HCEC 1CT (cell line): ENCODE data around the gene UBP1.
"Not testable (repeated sequence)": the region's sequence is repeated elsewhere in the genome, so short reads cannot be mapped to it uniquely, and the experiment has no call there.

Experiments used
- DNase-seq: peaks from one replicate; pipeline ENCODE4 v3.0.0-alpha.2; 2017

UBP1 gene

DNA sequence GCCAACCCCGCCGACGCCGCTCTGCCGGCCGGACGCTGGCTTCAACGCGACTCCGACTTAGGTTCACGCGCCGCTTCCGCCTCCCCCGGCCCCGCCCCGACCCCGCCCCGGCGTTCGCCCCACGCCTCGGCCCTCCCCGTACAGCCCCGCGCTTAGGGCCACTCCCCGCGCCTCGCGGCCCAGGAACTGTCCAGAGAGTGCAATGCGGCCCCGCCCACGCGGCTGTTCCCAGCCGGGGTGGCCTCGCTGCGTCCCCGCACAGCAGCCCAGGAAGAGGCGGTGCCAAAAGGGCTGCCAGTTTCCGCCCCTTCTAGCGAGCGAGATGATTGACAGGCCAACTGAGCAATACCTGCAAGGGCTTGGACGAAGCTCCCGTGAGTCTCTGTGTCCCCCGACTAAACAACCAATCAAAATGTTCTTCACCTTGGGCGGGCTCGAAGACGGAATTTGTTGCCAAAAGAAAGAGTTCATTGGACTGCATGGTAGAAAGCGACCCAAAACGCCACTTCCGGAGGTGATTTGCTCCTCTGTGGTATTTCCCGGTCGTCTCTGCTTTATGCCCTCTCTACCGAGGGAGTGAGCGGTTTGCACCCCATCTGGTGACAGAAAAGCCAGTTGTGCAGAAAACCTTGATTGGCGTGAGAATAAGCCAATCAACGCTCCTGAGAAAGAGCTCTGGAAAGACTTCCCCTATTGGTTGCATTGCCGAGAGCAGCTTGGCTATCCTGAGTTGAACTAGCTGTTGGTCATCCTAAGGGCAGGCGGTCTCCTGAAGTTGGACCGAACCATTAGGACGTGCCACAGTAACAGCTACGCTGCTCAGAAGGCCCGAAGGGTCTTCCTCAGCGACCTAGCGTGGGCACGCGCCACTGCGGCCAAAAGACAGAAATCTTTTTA, at the start of gene UBP1:
Gene UBP1, minus strand, starts transcription at position 78 of the 897 bp plus-strand sequence. CDS start 557 bp downstream, outside the sequence.
- peak; percentile 100 for DNase-seq

DNA sequence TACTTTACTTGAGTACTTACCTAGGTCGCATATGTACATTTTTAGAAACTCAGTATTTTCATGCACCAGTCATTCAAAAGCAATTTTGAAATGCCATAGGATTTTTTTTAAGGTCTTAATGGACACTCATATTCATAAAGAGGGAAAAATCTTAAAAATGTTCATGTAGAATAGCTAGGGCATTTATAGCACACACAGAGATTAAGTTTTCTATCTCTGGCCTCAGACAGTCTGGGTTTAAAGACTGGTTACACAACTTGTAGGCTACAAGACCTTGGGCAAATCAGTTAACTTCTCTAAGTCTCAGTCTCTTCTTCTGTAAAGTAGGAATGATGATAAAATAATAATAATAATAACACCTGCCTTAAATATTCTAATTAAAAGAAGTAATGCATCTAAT, 48.5 kb upstream of the UBP1 start:
- DNase-seq: no peak

DNA sequence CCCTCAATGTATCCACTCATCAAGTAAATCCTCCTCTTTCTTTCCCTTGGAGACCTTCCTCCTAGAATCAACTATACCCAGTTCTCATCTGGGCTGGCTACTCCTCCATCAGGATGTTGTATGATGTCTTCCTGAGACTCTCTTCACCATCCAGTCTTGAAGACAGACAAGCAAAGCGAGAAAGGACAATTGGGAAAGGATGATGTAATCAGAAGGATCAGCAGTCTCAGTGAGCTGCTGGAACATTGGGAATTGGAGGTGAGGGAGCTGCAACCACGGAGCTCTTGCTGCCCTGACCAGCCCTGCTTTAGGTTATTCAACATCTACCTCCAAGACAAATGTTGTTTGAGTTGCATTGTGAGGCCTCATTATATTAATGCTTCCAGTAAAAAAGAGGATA, 48.0 kb upstream of the UBP1 start:
- no peak for DNase-seq

DNA sequence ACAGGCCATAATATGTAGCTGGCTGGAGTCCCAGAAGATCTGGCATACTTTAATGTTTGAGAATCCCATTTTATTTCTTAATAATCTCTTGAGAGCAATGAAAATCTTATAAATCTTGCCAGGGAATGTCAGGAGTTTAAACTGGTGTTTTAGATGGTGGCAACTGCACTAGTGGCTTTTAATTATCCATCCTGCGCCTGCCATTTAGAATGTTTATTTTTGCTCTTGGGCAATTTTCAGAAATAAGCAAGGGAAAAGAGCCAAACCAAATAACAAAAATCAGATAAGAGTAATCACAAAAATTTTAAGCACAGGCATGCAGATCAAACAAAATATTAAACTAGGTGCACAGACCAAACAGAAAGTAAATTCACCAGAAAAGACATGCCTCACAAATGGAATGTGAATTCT, 41.9 kb upstream of the UBP1 start:
- no peak for DNase-seq

DNA sequence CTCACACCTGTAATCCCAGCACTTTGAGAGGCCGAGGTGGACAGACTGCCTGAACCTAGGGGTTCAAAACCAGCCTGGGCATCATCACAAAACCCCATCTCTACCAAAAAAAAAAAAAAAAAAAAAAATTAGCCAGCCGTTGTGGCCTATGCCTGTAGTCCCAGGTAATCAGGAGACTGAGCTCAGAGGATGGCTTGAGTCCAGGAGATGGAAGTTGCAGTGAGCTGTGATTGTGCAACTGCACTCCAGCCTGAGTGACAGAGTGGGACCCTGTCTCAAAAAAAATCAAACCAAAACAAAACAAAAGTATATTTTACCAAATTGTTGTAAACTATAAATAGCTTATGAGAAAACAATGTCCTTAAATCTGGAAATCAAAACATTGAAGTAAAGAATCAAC, 34.7 kb upstream of the UBP1 start:
- no peak for DNase-seq

- no peak for DNase-seq
Measured at GRCh38 chr3:33473813-33474212, 33.6 kb upstream of the UBP1 start.

- no peak for DNase-seq
Measured at GRCh38 chr3:33467786-33468185, 27.6 kb upstream of the UBP1 start.

DNA sequence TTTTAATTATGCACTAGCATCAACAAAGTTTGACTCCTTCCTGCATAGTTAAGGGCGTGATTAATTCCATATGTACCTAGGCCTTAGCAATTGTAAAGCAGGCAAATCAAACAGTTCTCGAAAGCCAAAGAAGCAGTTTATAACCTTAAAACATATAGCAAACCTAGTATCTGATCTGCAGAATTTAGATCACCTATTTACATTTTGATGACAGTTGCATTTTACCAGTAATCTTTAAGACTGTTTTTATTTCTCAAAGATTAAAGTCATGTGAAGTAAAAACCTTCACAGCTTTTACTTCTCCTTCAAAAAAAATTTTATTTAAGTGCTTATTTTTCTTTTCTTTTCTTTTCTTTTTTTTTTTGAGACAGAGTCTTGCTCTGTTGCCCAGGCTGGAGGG, 20.9 kb upstream of the UBP1 start:
- DNase-seq: no peak

DNA sequence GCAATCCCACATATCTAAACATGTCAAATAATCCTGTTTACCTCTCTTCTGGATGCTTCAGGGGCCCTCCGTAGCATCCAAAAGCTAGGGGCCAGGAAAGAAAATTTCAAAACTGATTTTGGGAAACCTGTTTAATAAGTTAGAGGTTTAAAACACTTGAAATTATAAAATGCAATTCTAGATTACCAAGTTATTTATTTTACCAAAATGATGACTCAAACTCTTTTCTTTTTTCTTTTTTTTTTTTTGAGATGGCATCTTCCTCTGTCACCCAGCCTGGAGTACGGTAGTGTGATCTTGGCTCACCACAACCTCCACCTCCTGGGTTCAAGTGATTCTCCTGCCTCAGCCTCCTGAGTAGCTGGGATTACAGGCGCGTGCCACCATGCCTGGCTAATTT, 19.4 kb upstream of the UBP1 start:
- DNase-seq: not testable (repeated sequence)

- DNase-seq: no peak
Measured at GRCh38 chr3:33458446-33458845, 18.2 kb upstream of the UBP1 start.

DNA sequence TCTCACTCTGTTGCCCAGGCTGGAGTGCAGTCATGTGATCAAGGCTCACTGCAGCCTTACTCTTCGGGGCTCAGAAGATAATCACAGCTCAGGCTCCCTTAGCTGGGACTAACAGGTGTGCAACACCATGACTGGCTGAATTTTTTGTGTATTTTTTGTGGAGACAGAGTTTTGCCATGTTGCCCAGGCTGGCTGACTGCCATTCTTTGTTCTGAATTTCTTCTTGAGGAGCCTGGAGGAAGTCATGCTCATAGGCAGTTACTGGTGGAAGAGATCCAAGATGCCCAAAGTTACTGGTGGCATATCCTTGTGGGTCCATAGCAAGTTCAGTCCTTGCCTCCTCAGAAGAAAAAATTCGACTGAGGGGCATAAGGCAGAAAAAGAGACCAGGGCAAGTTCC, 16.6 kb upstream of the UBP1 start:
- no peak for DNase-seq

DNA sequence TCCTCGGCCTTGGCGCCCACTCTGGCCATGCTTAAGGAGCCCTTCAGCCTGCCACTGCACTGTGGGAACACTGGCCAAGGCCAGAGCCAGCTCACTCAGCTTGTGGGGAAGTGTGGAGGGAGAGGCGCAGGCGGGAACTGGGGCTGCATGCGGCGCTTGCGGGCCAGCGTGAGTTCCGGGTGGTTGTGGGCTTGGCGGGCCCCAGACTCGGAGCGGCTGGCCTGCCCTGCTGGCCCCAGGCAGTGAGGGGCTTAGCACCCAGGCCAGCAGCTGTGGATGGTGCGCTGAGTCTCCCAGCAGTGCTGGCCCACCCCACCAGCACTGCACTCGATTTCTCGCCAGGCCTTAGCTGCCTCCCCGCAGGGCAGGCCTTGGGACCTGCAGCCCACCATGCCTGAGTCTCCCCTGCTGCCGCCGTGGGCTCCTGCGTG, 13.1 kb upstream of the UBP1 start:
- DNase-seq: no peak

- DNase-seq: not testable (repeated sequence)
Measured at GRCh38 chr3:33451994-33452393, 11.8 kb upstream of the UBP1 start.

DNA sequence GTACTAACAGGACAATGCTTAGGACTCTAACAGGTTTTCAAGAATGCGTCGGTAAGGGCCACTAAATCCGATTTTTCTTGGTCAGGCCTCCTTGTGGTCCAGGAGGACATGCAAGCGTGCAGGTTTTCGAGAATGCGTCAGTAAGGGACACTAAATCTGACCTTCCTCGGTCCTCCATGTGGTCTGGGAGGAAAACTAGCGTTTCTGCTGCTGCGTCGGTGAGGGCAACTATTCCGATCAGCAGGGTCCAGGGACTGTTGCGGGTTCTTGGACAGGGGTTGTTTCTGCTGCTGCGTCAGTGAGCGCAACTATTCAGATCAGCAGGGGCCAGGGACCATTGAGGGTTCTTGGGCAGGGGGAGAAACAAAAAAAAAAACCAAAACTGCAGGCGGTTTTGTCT, 7.8 kb upstream of the UBP1 start:
- no peak for DNase-seq

DNA sequence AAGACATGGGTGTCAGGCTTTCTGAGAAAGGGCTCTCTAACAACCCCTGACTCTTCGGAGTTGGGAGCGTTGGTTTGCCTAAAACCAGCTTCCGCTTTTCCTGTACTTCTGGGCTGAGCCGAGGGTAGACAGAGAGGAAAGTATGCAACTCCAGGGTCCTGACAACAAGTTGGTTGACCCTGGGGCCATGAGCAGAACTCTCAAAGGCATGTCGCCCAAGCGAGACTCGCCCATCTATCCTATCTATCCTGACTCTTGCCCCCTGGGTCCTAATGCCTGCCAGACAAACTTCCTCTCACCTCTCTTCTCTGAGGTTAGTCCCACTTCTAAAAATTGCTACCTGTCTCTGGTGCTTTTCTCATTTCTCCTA, 7.0 kb upstream of the UBP1 start:
- not testable (repeated sequence) for DNase-seq

DNA sequence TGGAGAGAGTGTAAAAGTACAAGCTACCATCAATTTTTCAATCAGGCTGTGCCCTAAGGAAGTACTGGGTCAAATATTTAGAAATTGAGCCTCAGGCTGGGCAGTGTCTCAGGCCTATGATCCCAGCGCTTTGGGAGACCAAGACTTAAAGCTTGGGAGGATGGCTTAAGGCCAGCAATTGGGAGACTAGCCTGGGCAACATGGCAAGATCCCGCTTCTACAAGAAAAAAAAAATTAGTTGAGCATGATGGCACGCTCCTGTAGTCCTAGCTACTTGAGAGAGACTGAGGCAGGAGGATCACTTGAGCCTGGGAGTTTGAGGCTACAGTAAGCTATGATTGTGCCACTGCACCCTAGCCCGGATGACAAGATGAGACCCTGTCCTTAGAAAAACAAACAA, 2.0 kb upstream of the UBP1 start:
- no peak for DNase-seq

DNA sequence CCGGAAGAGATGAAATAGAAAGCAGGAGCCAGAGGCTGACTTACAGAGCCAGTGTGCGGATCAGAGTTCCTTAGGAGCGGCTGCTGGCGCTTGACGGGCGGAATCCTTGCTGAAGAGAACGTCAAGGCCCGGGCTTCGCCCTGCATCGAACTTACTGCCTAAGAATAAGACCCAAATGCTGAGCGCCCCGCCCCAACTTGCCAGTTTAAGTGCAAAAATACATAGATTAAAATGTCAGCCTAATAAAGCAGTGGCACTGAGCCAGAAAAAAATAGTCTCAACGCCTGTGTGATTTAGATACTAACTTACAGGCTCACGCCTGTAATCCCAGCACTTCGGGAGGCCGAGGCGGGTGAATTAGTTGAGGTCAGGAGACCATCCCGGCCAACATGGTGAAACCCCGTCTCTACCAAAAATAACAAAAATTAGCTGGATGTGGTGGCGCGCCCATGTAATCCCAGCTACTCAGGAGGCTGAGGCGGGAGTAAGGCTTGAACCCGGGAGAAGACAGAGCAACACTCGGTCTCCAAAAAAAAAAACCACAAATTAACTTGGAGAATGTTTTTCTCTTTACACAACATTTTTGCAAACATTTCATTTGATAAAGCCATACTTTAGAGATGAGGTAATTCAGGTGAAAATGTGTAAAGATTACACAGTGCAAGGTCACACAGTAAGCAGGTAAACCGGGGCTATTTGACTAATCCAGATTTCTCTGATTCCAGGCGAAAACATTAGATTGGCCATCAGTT, 1.2 kb upstream of the UBP1 start:
- no peak for DNase-seq

- peak; percentile 66 for DNase-seq
Measured at GRCh38 chr3:33439546-33440327, 468 bp downstream of the UBP1 start.

DNA sequence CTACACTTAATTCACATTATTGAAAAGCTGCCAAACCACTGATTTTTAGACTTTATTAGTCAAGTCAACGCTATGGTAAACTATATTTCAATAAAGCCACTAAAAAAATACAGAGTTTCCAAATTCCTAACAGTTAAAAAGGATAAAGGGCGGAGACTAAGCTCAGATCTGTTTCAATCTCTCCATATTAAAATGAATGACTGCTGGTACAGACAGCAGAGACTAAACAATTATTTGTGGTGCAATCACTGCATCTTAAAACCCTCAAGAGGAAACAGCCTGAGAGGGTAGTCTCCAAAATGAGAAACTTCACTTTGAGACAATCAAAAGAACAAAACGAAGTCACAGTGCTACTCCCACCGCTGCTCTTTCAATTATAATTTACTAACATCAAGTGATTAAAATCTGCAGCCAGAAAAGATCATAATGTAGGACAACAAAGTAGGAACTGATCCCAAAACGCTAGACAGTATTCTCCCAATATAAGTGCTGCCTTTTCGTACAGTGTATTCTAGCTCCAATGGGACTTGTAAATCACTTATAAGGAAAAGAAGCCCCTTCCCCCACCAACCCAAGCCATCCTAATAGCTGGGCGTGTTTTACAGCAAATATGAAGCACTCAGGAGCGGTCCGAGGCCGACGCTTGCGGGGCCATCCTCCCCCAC, 1.2 kb downstream of the UBP1 start:
- peak; percentile 24 for DNase-seq

DNA sequence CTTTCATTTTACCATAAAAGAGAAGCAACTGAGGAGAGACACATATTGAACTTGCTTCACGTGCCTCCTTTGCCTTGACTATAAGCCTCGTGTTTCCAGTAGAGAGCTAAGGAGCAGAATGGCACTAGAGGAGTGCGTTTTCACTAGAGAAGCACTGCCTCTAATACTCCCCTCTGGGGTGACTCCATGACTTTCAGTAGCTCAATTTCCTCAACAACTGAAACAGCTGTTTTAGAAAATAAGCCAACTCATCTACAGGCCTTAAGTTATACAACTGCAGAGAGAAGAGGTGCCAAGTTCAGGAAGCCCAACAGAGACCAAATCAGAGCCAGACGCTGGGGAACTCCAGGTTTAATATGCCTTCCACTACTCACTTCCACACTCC, 1.9 kb downstream of the UBP1 start:
- peak; percentile 52 for DNase-seq

DNA sequence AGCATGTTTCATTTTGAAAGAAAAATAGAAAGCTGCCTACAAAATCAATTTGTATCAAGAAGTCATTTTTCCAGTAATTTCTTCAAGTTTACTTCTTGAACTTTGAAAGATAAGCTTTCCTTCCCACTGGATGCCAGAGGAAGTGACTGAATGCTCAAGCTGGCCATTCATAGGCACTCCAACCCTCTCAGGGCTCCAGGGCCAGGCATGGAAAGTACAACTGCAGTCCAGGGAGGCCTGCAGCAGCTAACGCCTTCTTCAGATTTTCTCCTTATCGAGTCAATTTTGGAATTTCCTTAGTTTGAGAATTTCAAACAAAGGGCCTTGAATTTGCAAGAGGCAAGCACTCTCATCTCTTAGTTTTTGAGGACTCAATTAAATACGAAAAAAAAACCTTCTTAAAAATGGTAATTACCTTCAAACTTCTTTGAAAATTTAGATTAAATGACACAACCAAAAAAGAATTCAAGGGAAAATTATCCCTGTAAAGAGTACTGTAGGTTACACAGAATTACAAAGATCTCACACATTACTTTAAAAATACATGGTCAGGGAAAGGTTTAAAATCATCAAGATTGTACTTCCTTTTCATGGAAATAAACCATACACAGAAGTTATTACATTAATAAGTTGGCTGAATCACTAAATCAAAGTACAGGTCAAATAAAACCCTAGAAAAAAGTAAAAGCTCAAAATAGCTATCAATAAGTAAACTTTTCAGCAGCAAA, 2.5 kb downstream of the UBP1 start:
- DNase-seq: peak; percentile 54

DNA sequence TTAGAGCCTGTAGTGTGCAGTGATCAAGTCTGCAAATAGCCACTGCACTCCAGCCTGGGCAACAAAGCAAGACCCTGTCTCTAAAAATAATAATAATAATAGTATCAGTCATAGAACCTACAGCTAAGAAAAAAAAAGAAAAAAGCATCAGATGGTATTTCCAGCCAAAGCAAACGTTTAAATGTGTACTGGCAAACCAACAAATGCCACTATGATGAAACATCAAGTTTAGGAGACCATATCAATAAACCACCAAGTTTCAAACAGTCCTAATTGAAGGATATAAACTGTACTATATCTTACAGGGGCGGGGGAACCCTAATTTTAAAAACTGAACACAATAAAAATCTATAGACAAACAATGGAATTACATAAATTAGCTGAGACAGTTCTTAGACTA, 6.4 kb downstream of the UBP1 start:
- DNase-seq: peak; percentile 24
